GM12864 (cell line): ENCODE data around the gene AP4S1.

Experiments used
- DNase-seq: peaks from one replicate; pipeline ENCODE4 v3.0.0-alpha.2; 2011; ENCODE audit warnings: low read depth
- H3K4me3 ChIP-seq: 2 replicates; pipeline ENCODE4 v1.5.1; 2011; ENCODE audit warnings: mild to moderate bottlenecking, low read depth, low read length, control low read depth
- TF ChIP-seq, protein P1 (sequence below): IDR thresholded peaks from 2 replicates; pipeline ENCODE4 v1.5.1; 2011; ENCODE audit warnings: low read depth, mild to moderate bottlenecking, moderate library complexity, low read length, control low read depth, inconsistent platforms; ENCODE audit errors: missing control alignments

Gene AP4S1

DNA sequence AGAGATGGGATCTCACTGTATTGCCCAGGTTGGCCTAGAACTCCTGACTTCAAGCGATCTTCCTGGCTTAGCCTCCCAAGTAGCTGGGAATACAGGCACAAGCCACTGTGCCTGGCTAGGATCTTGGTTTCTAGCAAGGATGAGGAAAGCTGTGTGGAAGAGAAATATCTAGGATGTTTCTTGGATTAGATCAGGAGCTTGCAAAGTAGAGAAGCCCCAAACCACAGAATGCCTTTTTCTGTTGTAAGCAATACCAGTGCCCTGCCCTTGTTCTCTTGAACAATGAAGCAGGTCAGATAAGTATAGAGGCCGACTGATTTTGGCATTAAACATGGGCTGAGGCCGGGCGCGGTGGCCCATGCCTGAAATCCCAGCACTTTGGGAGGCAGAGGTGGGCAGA, 45.0 kb downstream of the AP4S1 start:
- no peak overlapping the region for H3K4me3 ChIP-seq
- DNase-seq: no peak
- TF ChIP-seq, protein P1, sequence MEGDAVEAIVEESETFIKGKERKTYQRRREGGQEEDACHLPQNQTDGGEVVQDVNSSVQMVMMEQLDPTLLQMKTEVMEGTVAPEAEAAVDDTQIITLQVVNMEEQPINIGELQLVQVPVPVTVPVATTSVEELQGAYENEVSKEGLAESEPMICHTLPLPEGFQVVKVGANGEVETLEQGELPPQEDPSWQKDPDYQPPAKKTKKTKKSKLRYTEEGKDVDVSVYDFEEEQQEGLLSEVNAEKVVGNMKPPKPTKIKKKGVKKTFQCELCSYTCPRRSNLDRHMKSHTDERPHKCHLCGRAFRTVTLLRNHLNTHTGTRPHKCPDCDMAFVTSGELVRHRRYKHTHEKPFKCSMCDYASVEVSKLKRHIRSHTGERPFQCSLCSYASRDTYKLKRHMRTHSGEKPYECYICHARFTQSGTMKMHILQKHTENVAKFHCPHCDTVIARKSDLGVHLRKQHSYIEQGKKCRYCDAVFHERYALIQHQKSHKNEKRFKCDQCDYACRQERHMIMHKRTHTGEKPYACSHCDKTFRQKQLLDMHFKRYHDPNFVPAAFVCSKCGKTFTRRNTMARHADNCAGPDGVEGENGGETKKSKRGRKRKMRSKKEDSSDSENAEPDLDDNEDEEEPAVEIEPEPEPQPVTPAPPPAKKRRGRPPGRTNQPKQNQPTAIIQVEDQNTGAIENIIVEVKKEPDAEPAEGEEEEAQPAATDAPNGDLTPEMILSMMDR: no peak

DNA sequence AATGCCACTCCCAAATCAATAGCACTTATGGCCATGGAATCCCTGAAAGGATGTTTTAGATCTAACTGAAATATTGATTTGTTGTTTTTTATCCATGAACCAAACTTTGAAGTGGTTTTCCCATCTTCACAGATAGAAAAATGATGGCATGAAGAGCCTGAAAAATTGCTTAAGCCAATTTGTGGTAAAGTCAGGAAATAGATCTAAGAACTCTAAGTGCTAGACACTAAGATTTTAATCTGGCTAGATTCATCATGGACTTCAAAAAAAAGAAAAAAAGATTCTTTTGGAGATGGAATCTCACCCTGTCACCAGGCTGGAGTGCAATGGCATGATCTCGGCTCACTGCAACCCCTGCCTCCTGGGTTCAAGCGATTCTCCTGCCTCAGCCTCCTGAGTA, 45.7 kb downstream of the AP4S1 start:
- TF ChIP-seq, protein P1: no peak
- H3K4me3 ChIP-seq: no peak overlapping the region
- no peak for DNase-seq

DNA sequence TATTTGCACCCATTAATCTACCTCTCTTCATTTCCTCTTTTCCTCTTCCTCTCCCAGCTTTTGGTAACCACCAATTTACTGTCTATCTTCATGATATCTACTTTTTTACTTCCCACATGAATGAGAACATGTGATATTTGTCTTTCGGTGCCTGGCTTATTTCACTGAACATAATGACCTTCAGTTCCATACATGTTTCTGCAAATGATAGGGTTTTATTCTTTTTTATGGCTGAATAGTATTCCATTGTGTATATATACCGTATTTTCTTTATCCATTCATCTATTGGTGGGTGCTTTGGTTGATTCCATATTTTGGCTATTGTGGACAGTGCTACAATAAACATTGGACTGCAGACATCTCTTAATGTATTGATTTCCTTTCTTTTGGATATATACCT, 49.7 kb downstream of the AP4S1 start:
- no peak for DNase-seq
- TF ChIP-seq, protein P1: no peak

DNA sequence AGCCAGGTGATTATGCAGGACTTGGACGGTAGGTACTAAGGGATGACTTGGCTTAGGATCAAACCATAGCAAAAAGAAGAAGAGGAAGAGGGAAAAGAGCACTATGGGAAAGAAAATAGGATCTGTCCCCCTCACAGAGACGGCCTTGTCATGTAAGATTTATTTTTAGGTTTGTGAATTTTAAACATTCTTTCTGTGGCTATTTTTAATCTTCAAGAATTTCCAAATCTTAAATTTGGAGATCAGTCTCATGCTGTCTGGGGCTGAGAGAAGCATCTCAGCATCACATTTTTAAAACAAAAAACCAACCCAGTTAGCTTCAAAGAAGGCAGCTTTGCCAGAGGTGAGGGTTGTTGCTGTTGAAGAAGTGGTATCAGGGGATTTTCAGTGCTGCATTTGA, 53.3 kb downstream of the AP4S1 start:
- TF ChIP-seq, protein P1: no peak
- no peak overlapping the region for H3K4me3 ChIP-seq
- DNase-seq: no peak

More for the DNA sequence above, 49.7 kb downstream of the AP4S1 start:
- H3K4me3 ChIP-seq: no peak overlapping the region

DNA sequence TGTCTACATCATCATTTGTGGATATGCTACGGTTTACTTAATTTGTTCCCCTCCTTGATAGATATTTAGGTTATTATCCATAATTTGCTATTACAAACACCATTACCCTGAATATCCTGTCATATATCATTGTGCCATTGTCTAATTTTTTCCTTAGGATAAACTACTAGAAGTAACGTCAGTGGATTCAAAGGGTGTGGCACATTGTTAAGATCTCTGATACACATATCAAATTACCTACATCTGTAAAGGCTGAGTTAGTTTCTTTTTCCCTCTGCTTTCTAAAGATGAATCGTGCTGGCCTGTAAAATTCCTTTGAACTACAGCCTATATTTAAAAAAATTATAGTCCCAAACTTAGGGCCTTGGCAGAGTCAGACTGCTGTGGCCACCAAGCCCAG, 54.6 kb downstream of the AP4S1 start:
- no peak for DNase-seq
- TF ChIP-seq, protein P1: no peak
- H3K4me3 ChIP-seq: no peak overlapping the region

DNA sequence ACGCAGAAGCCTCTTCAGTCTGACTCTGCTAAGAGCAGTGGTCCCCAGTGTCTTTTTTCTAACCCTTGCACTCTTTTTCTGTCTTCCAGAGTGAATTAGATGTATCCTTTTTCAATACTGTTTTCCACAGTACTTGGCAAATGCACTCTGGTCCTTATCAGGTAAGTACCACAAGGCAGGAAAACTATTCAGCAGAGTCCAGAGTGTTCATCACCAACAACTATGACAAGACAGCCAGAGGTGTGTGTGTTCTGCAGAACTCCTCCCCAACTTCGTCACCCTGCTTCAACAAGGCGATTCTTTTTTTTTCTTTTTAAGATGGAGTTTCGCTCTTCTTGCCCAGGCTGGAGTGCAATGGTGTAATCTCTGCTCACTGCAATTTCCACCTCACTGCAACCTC, 55.0 kb downstream of the AP4S1 start:
- DNase-seq: no peak
- no peak overlapping the region for H3K4me3 ChIP-seq
- TF ChIP-seq, protein P1: no peak

GRCh38 chr14:31083781-31084180, 58.3 kb downstream of the AP4S1 start:
- no peak for DNase-seq
- no peak overlapping the region for H3K4me3 ChIP-seq
- TF ChIP-seq, protein P1: no peak
